CD4-positive, alpha-beta T cell treated with Interleukin-15 for 1 hour (primary cell): ENCODE results near the gene RASGRP3.

Source experiments
- DNase-seq: peaks from one replicate; pipeline ENCODE4 v3.0.0-alpha.2; 2020

The RASGRP3 gene

GRCh38 chr2:33583194-33583938 is 106.9 kb downstream of the RASGRP3 start:
- no peak for DNase-seq

GRCh38 chr2:33586766-33587165 is 110.3 kb downstream of the RASGRP3 start:
- no peak for DNase-seq

GRCh38 chr2:33588232-33588631 is 111.8 kb downstream of the RASGRP3 start:
- no peak for DNase-seq

GRCh38 chr2:33589444-33589843 is 113.0 kb downstream of the RASGRP3 start:
- DNase-seq, result no peak

- DNase-seq, result no peak
Observed at GRCh38 chr2:33595385-33595784, 118.9 kb downstream of the RASGRP3 start.

GRCh38 chr2:33597026-33597425 is 120.6 kb downstream of the RASGRP3 start:
- DNase-seq, result no peak

GRCh38 chr2:33598561-33599174 is 122.2 kb downstream of the RASGRP3 start:
- DNase-seq, result peak; percentile 39

GRCh38 chr2:33599175-33599942 is 122.9 kb downstream of the RASGRP3 start, which contains the start of gene FAM98A:
TSS of gene FAM98A (minus strand) at chr2:33599299. CDS start at chr2:33599221, 78 bp downstream.
- peak; percentile 100 for DNase-seq

- DNase-seq, result no peak
Observed at GRCh38 chr2:33599943-33600192, 123.4 kb downstream of the RASGRP3 start.

- DNase-seq, result no peak
Observed at GRCh38 chr2:33602201-33602830, 125.9 kb downstream of the RASGRP3 start.

GRCh38 chr2:33603416-33603815 is 127.0 kb downstream of the RASGRP3 start:
- no peak for DNase-seq

GRCh38 chr2:33605056-33605455 is 128.6 kb downstream of the RASGRP3 start:
- DNase-seq, result no peak

- no peak for DNase-seq
Observed at GRCh38 chr2:33606100-33606499, 129.7 kb downstream of the RASGRP3 start.

- no peak for DNase-seq
Observed at GRCh38 chr2:33606622-33607021, 130.2 kb downstream of the RASGRP3 start.

GRCh38 chr2:33607251-33607721 is 130.8 kb downstream of the RASGRP3 start:
- no peak for DNase-seq

- DNase-seq, result no peak
Observed at GRCh38 chr2:33607905-33608304, 131.5 kb downstream of the RASGRP3 start.

- no peak for DNase-seq
Observed at GRCh38 chr2:33614190-33614589, 137.7 kb downstream of the RASGRP3 start.
